ENCODE measurements around the gene UBE2S.

Gene UBE2S

GRCh38 chr19:55383279-55384130 is 24.1 kb downstream of the UBE2S start:
- peak; percentile 27 for DNase-seq (ENCODE audit: low read depth)

- no peak for DNase-seq (ENCODE audit: low read depth)
Measured at GRCh38 chr19:55382522-55383054, 25.0 kb downstream of the UBE2S start.

GRCh38 chr19:55382013-55382412 is 25.6 kb downstream of the UBE2S start:
- DNase-seq (ENCODE audit: low read depth) = no peak

GRCh38 chr19:55379174-55379573 is 28.4 kb downstream of the UBE2S start:
- no peak for DNase-seq (ENCODE audit: low read depth)

- DNase-seq (ENCODE audit: low read depth) = no peak
Measured at GRCh38 chr19:55377356-55378131, 30.0 kb downstream of the UBE2S start.

GRCh38 chr19:55376241-55376933 is 31.2 kb downstream of the UBE2S start, which contains the start of gene TMEM190:
TMEM190 (plus strand) TSS chr19:55376826; CDS start chr19:55376854, 28 bp downstream.
- no peak for DNase-seq (ENCODE audit: low read depth)

- DNase-seq (ENCODE audit: low read depth) = no peak
Measured at GRCh38 chr19:55373993-55374757, 33.4 kb downstream of the UBE2S start.

- DNase-seq (ENCODE audit: low read depth) = no peak
Measured at GRCh38 chr19:55373306-55373992, 34.1 kb downstream of the UBE2S start.

- DNase-seq (ENCODE audit: low read depth) = no peak
Measured at GRCh38 chr19:55372316-55373081, 35.1 kb downstream of the UBE2S start.

- no peak for DNase-seq (ENCODE audit: low read depth)
Measured at GRCh38 chr19:55370305-55370988, 37.1 kb downstream of the UBE2S start, which contains the start of gene IL11. IL11 (minus strand) TSS chr19:55370463; CDS start chr19:55370310, 153 bp downstream.

GRCh38 chr19:55369653-55370304 is 37.8 kb downstream of the UBE2S start:
- no peak for DNase-seq (ENCODE audit: low read depth)

GRCh38 chr19:55368701-55369563 is 38.7 kb downstream of the UBE2S start:
- no peak for DNase-seq (ENCODE audit: low read depth)

GRCh38 chr19:55368106-55368505 is 39.5 kb downstream of the UBE2S start:
- DNase-seq (ENCODE audit: low read depth) = no peak

GRCh38 chr19:55366790-55367189 is 40.8 kb downstream of the UBE2S start:
- no peak for DNase-seq (ENCODE audit: low read depth)

GRCh38 chr19:55365964-55366363 is 41.6 kb downstream of the UBE2S start:
- no peak for DNase-seq (ENCODE audit: low read depth)

- no peak for DNase-seq (ENCODE audit: low read depth)
Measured at GRCh38 chr19:55365245-55365644, 42.3 kb downstream of the UBE2S start.

GRCh38 chr19:55362990-55363716 is 44.4 kb downstream of the UBE2S start, which contains the start of gene GARIN5B:
GARIN5B (minus strand) TSS chr19:55363260; CDS start chr19:55363066, 194 bp downstream.
- no peak for DNase-seq (ENCODE audit: low read depth)

All from T-helper 22 cell (primary cell).